ENCODE measurements around the gene VILL.
"Not testable (repeated sequence)": the region's sequence is repeated elsewhere in the genome, so short reads cannot be mapped to it uniquely, and the experiment has no call there.

VILL gene

DNA sequence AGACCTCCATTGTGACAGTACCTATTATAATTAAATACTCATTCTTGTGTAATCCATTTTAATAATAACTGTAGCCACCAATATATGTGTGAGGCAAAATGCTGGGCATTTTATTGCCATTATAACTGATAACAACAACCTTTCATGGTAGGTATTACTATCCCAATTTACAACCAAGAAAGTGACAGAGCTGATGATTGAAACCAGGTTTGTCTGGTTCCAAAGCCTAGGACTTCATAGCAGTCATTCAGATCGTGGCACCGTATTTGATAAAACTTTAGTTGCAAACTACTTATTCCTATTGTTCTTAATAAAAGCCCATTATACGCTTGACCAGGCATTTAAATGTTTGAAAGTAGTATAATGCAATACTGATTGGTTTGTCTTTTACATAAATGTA is 26.4 kb upstream of the VILL start:
- no peak for FAIRE-seq

DNA sequence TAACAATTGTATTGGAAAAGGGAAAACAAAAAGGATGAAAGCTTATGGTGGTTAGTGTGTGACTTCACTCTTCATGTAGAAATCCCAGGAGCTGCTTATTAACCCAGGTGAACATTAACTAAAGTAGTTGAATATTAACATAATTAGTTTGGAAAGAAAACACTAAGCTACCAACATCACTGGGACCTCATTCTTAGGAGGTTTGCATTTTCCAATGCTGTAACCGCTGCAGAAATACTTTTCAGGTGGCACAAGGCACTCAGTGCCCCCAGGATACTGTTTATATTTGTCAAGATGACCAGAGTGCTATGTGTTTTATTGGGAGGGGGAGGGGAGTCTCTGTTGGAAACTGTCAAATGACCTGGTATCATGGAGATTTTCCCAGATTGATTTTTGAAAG is 25.9 kb upstream of the VILL start:
- no peak for FAIRE-seq

DNA sequence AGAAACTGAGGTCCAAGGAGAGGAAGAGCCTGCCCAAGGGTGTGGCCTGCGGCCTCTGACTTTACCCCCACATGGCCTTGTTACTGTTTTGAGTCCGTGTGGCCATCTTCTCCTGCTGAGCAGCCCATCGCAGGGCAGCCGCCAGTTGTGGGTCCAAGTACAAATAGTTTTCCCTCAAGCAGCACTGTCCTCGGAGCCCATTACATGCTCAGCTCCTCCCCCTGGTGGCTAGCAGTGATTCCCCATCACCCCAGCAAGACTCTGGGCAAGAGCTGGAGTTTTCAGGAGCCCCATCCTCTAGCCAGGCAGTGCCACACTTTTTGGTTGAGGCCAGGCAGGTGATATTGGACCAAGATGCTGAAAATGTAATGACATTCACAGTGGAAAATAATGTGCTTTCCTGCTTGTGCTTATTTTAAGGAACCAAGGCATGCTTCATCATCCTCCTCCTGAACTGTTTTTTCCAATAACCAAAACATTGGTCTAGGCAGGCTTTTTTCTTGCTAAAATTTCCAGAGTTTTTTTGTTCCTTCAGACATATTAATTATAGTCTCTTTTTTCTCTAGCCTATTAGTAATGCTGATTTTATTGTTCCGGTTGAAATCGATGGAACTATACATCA is 23.2 kb upstream of the VILL start:
- no peak for FAIRE-seq

DNA sequence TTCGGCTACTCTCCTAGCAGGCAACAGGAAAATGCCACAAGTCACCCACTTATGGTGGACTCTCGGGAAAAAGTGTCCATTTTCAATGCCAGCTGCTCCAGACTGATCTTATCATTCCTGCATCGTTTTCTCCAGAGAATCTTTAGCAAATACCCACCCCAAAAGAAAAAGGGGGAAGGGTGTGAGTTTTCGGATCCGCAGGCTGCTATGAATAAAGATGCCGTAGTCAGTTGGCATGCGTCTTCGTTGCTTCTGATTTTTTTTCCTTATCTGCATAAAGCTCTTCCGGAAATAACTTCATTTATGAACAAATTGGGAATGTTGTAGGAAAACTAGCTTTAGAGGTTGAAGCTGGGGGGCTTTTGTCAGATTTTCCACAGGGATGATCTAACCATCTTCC is 22.4 kb upstream of the VILL start:
- no peak for FAIRE-seq

DNA sequence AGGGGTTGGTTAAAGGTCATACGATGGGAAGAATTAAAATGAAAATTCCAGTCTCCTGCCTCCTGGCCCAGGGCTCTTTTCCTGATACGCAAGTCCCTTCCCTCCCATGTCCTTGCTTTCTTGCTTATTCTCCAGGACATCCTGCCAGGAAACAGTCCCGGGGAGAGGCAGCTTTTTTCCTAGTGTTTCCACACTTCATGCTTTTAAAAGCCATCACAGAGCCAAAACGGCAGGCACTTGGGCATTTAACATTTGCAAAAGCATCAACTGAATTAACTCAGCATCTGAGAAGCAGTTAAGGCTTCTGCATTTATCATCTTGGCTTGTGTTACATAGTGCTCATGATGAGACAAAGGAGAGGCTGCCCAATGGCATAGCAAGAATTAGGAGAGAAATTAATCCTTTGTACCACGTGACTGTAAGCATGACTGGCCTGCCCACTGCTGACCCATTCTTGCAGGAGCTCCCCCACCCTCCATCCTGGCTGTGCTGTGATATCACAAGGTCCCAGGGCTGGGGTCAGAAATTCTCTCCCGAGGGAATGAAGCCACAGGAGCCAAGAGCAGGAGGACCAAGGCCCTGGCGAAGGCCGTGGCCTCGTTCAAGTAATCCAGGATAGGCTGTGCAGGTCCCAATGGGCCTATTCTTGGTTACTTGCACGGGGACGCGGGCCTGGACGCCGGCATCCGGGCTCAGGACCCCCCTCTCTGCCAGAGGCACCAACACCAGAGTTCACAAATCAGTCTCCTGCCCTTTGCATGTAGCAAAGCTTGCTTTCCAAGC is 21.6 kb upstream of the VILL start:
- no peak for FAIRE-seq

DNA sequence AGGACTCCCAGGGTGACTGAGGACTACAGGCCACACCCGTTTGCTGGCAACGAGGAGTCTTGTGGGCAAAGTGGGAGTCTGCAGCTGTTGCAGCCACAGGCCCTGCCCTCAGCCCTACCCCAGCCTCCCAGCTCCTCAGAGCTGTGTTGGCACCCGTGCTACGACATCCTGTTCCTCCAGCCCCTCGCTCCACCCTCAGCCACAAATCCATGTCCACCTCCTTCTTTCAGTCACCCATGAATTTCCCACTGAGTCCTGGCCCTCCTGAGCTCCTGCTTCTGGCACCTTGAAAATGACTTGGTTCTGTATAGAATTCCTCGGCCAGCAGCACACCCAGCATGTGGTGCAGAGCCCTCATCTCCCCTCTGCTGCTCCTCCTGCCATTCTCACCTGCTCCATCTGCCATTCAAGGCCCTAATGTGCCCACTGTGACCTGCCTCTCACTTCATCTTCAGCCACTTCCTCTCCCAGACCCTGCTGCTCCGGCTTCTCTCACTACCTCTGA is 20.9 kb upstream of the VILL start:
- FAIRE-seq, result no peak

DNA sequence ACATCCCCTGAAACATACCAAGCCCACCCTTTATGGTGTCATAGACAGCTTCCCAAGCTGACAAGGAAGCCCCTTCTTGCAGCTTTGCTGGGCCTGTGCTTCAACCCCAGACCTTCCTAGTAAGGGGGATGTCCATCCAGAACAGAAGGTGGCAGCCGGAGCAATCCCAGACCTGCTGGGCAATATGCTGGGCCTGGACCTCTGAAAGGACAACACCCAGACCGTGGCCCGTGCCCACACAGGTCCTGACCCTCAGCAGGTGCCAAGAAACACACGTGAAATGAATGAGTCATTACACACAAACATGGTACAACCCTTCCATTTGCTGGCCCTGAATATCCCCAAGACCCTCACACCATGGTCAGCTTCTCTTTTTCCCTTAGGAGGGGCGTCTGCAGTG is 19.8 kb upstream of the VILL start:
- FAIRE-seq, result no peak

DNA sequence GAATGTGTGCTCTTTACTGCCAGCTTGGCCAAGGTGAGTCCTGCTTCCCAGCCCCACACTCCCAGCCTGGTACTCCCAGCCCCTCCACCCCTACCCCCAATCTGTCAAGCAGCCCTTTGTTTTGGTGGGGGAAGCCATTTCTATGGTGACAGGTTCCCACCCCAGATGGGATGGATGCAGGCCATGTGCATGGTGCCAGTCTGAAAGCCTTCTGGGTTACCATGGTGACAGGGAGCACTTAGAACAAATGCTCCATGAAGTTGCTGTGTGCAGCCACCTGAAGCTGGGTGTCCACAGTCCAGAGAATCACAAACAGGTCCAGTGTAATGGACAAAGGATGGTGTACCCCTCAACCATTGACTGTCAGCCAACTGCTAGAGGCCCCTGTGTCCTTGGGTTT is 19.1 kb upstream of the VILL start:
- FAIRE-seq, result no peak

DNA sequence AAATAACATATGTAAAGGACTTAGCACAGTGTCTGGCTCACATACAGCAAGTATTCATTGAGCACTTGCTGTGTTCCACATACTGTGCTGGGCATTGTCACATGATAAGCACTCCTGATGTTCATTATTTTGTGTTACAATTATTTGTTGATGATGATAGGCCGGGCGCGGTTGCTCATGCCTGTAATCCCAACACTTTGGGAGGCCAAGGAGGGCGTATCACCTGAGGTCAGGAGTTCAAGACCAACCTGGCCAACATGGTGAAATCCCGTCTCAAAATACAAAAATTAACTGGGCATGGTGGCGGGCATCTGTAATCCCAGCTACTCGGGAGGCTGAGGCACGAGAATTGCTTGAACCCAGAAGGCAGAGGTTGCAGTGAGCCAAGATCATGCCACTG is 18.5 kb upstream of the VILL start:
- not testable (repeated sequence) for FAIRE-seq

DNA sequence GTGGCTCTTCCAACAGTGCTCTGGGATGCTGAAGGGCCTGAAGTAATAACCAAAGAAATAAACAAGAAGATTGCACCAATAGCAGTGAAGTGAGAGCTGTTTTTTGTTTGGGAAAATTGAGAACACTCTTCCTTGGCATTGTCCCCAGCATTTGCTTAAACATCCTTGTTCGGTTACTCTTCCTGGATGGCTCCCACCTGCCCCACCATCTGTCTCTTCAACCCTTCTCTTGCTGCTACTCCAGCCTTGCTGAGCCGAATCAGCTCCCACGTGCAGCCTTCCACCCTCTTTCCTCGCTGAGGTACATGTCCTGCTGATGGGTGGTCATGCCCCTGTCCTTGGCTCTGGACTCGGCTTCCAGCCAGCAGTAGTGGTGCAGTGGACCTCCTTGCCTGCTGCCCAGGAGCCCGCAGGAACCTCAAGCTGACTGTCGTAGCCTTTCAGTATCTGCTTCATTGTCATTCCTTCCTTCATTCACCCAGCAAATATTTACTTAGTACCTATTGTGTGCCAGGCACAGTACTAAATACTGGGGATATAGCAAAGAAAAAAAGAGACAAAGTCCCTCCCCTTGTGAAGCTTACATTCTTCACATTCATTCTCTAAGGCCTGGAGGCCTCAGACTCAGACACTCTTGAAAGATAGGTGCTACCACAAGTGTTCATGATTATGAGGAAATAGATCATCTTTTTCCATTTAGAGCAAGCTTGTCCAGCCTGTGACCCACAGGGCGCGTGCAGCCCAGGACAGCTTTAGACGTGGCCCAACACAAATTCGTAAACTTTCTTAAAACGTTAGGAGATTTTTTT is 17.1 kb upstream of the VILL start:
- no peak for FAIRE-seq

DNA sequence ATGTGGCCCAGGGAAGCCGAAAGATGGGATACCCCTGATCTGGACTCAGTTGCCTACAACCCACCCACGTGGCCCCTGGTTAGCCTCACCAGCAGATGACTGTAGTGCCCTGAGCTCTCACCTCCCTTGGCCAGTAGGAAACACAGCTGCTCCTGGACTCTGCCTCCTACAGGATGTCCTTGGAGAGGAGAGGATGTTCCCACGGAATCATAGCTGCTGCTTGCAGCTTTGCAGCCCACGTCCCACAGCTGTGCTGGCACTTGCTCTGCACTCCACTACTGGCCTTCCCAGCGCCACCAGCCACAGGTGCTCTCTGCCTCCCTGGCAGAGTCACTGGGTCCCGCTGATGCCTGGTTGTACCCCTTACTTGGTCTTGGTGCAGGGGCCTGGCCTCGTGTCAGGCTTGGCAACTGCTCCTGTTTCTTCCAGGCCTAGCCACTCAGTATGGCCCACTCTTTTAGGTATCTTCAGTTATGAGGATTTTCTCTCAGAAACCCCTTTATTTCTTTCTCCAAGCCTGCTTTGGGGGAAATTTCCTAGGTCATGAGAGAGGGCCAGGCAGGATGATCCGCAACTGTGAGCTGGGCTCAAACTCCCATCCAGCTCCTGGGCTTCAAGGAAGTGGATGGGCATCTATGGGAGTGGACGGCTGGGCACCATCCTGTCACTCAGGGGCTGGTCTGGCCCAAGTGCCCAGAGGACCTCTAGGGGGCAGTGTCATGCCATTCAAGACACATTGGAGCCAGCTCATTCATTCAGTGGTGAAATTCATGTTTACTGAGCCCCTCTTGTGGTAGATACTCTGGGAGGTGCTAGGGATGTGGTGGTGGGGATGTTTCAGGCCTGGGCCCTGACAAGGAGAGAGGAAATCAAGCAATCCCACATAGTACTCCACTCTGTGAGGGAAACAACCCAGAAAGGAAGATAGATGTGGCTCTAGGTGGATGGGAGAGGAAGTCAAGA is 16.2 kb upstream of the VILL start:
- no peak for FAIRE-seq

DNA sequence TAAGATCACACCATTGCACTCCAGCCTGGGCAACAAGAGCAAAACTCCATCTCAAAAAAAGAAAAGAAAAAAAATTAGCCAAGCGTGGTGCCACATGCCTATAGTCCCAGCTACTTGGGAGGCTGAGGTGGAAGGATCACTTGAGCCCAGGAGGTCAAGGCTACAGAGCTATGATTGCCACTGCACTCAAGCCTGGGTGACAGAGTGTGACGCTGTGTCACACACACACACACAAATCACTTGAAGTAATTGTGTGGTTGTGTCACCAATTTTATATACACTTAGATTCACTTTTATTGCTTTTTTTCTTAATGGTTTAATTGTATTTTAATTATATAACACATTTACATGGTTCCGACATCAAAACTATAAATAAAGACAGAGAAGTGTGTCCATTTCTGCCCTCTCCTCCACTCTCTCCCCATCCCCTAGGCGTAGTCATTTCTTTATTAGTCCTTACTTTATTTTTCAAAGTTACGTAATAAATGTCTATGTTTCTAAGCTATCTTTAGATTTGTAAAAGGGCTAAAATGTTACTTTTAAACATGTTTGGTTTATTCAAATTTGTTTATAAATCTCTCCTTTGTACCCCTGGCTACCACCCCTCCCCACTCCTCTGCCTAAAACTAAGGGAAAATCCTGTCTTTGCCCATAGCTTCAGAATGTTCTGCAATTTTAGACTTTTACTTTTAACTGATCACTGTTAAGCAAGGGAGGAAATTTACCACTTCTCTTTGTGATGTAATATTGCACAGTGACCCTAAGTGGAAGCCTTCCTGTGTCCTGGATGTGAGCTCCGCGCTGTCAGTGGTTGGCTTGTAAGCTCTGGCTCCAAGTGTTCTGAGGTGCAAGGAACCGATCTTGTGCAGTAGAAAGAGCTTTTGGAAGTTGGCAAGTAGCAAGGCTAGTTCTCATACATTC is 10.8 kb upstream of the VILL start:
- no peak for FAIRE-seq

DNA sequence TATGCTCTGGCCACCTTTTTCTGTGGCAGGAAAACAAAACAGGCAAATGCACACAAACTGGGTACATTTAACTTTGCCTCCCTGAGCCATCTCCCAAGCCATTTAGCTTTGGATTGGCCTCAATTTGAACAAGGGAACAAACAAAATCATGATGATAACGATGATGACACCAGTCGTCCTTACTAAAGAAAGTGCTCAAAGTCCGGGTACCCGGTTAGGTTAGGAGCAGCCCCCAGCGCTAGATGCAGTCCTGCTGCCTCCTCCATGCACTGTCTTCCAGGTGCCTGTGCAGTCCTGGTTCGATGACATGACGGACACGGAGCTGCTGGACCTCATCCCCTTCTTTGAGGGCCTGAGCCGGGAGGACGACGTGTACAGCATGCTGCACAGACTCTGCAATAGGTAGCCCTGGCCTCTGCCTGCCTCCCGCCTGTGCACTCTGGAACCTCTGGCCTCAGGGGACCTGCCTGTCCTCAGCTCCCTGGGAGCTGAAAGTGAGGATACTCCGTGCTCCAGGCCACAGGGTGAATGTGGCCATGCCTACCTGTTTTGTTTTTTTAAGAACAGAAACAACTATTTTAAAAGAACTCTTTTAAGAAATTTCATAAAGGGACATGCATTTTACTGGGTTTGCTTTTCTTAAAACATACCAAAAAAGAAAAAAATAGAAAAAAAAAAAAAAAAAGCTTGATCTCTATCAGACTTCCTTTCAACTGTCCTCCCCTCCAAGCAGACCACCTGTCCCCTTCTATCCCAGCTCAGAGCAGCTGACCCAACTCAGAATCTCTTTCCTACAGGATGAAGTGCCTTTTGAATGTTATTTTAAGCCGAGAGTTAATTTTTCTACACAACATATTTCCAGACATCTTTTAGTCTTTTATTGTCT is 9.9 kb upstream of the VILL start:
- FAIRE-seq, result no peak

DNA sequence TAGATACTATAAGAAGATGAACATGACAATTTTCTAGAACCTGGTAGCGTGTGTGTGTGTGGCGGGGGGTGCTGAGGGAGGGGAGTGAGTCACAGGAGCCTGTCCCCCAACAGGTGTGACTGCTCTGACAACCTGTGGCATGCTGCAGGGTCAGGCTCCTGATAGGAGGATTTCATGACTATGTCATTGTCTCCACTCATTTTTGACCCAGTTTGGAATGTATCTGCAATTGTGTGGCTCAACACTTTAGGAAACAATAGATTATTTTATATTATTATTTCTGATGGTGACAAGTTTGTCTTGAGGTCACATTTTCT is 9.3 kb upstream of the VILL start:
- FAIRE-seq, result no peak

DNA sequence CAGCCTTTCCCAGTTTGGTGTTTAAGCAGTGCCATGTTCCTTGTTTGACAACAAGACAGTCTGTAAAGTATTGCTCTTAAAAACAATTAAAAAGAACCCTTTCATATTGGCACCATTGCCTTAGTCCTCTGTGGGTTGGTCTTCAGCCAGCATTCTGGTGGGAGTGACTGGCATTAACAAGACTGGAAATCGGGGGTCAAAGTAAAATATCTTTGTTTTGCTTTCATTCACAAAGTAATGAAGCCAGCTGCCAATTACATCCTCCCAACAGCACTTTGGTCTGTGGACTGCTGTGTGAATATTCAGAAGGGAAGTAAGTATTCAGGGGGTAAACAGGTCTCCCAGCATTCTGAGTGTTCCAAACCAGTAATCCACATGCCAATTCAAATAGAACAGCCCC is 8.3 kb upstream of the VILL start:
- no peak for FAIRE-seq

DNA sequence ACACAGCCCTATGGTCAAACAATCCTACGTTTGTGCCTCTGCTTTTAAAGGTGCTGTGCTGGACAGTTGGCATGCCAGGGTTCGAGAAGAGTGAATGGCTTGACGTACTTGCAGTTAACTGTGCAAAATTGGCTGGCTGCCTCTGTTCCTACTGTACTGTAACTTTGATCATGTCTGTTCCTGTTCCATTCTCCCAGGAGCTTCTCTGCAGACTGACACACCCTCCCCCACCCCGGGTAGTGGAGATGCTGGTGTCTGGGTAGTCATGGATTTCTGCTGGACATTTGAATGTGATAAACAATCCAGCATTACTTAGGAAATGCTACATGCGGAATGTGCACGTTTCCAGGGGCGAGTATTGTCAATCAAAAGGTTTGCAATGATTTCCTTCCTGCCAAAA is 6.5 kb upstream of the VILL start:
- FAIRE-seq, result no peak

DNA sequence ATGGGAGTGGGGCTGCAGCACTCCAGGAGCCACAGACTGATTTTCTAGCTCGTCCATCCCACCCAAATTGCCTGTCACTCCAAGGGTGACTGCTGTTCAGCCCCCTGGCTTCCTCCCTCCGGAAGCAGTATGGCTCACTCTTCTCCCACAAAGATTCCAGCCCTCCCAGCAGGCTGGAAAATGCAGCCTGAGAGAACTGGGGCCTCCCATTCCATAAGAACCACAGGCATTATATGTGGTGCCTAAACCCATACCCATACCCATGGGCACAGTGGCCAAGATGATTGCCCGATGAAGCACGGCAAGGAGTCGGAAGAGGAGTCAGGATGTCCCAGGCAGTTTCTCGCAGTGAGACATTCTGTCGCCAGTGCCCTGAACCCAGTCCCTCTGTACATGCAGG is 6.0 kb upstream of the VILL start:
- no peak for FAIRE-seq

DNA sequence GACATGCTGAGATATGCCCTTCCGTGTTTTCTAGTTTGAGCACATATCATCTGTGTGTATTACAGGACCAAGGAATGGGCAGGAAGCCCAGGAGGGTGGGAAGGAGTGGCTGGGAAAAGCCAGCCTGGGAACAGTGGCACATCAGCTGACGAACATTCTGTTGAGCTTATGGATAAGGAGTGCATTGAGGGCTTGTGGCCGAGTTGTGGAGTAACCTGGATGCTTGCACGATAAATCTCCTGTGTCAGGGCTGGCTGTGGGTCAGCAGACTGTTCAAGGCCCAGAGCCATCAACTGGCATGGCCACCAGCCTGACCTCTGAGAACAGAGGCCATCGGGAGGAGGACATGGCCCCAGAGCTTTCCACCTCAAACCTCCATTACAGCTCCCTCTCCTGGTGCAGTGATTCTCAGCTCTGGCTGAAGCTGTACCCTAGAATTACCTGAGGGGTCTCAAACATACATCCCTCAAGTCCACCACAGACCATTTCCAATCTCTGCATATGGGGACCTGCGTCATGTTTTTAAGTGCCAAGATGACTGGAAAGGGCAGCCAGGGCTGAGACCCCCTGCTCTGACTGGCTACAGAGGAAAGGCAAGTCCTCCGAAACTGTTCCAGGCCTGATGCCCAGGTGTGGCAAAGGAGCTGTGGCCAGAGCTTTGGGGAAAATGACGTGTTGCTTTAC is 4.8 kb upstream of the VILL start:
- FAIRE-seq, result no peak

DNA sequence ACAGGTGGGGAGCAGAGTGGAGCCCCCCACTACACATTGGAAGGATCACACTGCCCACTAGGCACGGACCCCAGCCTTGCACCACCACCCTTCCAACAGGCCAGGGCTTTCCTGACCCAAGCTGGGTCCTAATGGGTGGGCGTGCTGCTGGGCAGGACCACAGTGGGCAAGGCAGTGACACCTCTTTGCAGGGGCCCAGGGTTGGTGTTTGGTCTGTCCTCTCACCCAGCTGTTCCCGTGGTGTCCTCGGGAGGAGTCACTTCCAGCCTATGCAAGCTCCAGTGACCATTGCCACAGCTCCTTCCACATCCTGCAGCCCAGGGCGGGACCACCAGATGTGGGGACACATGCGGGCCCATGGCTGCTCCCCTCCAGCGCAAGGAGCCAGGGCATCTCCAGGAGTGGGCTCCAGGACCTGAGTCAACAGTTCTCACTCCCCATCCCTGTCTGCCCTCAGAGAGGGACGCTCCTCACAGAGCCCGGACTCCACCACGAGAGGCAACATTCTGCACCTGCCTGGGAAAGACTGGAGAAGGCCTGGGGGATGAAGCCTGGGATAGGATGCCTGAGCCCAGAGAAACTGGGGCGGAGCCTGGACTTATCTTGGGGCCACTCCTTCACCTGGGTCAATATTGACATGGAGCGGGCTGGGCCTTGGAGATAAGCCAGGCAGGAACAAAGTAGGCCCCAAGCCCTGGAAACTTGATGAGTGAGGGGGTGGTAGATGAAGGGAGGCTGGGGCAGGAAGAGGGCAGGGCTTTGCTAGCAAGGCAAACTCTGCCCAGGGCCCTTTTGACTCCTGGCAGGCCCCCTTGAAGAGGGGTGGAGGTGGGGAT is 3.9 kb upstream of the VILL start:
- FAIRE-seq, result no peak
